Measurements from ENCODE around the gene TCF21. TPM values are rescaled to one million over a fixed set of nuclear protein-coding genes. Genes with fewer than 3 reads are reported as not detected.

Gene TCF21
- total RNA-seq, 1 experiment from 2014 or later: not detected

- Histone ChIP-seq H2AFZ (no peak overlapping the region), H3K4me2 (no peak overlapping the region), H3K79me2 (ENCODE audit: low read depth) (no peaks in the 10 kb centered on the region), H4K20me1 (ENCODE audit: insufficient read depth) (no peaks in the 10 kb centered on the region), H3K4me3 (no peak overlapping the region), H3K4me1 (replicated peaks; ENCODE audit: insufficient read depth) (no peaks in the 10 kb centered on the region), H3K27me3 (ENCODE audit: insufficient read depth, low read depth) (no peaks in the 10 kb centered on the region), H3F3A (ENCODE audit: insufficient read depth, low read depth) (no peaks in the 10 kb centered on the region; the same call in 1 of the 2 replicates), H3K36me3 (ENCODE audit: low read depth) (no peaks in the 10 kb centered on the region), H3K9me2 (ENCODE audit: insufficient read depth) (no peaks in the 10 kb centered on the region), H3K27ac (no peak overlapping the region), H3K9me3 (ENCODE audit: insufficient read depth, low read depth) (no peaks in the 10 kb centered on the region)
- BruUV-seq (replicated peaks): no TSS peak
- ChIA-PET CTCF (no interaction called here), POLR2A (ENCODE audit: unreplicated experiment) (no interaction called here)
- no peak for DNase-seq
- TF ChIP-seq CTCF (conservative IDR thresholded peaks at IDR 0.05) (no peak), EZH2 (IDR thresholded peaks at IDR 0.05; ENCODE audit: low read depth) (no peak)
- intact Hi-C loops (cut with micrococcal nuclease; ENCODE audit: unreplicated experiment): no loop called here
Measured at GRCh38 chr6:133844709-133845108, 44.2 kb upstream of the TCF21 start.

- BruUV-seq (replicated peaks): no TSS peak
- Histone ChIP-seq H2AFZ (no peak overlapping the region), H4K20me1 (ENCODE audit: insufficient read depth) (no peaks in the 10 kb centered on the region), H3K4me2 (no peak overlapping the region), H3K79me2 (ENCODE audit: low read depth) (no peaks in the 10 kb centered on the region), H3K4me1 (replicated peaks; ENCODE audit: insufficient read depth) (no peaks in the 10 kb centered on the region), H3K9me2 (ENCODE audit: insufficient read depth) (no peaks in the 10 kb centered on the region; the same call in 1 of the 2 replicates), H3K36me3 (ENCODE audit: low read depth) (no peaks in the 10 kb centered on the region), H3K9me3 (ENCODE audit: insufficient read depth, low read depth) (no peaks in the 10 kb centered on the region), H3K4me3 (no peak overlapping the region), H3K27ac (no peak overlapping the region), H3F3A (ENCODE audit: insufficient read depth, low read depth) (no peaks in the 10 kb centered on the region), H3K27me3 (ENCODE audit: insufficient read depth, low read depth) (no peaks in the 10 kb centered on the region)
- POLR2A ChIA-PET (ENCODE audit: unreplicated experiment): interaction anchor here (0.6 kb wide), 1 partner anchor 64 kb away, joined by 3 read pairs; no protein-coding TSS in a partner anchor
- CTCF ChIA-PET: no interaction called here
- no peak for DNase-seq
- TF ChIP-seq EZH2 (IDR thresholded peaks at IDR 0.05; ENCODE audit: low read depth) (no peak), CTCF (conservative IDR thresholded peaks at IDR 0.05) (no peak)
- intact Hi-C loops (cut with micrococcal nuclease; ENCODE audit: unreplicated experiment): no loop called here
Measured at GRCh38 chr6:133854041-133854363, 34.9 kb upstream of the TCF21 start.

- Histone ChIP-seq H3K36me3 (ENCODE audit: low read depth) (no peaks in the 10 kb centered on the region), H2AFZ (no peak overlapping the region), H3K4me3 (no peak overlapping the region), H3K9me3 (ENCODE audit: insufficient read depth, low read depth) (no peaks in the 10 kb centered on the region), H3K4me2 (no peak overlapping the region), H3K27ac (no peak overlapping the region), H4K20me1 (ENCODE audit: insufficient read depth) (no peaks in the 10 kb centered on the region), H3F3A (ENCODE audit: insufficient read depth, low read depth) (no peaks in the 10 kb centered on the region), H3K27me3 (ENCODE audit: insufficient read depth, low read depth) (no peaks in the 10 kb centered on the region), H3K79me2 (ENCODE audit: low read depth) (no peaks in the 10 kb centered on the region), H3K4me1 (replicated peaks; ENCODE audit: insufficient read depth) (no peaks in the 10 kb centered on the region), H3K9me2 (ENCODE audit: insufficient read depth) (no peaks in the 10 kb centered on the region; the same call in 1 of the 2 replicates)
- ChIA-PET POLR2A (ENCODE audit: unreplicated experiment) (interaction anchor here (0.6 kb wide), 1 partner anchor 64 kb away, joined by 3 read pairs; no protein-coding TSS in a partner anchor), CTCF (no interaction called here)
- BruUV-seq (replicated peaks): no TSS peak
- DNase-seq: peak in 1 of 2 experiments; percentile 25
- TF ChIP-seq CTCF (conservative IDR thresholded peaks at IDR 0.05) (no peak), EZH2 (IDR thresholded peaks at IDR 0.05; ENCODE audit: low read depth) (no peak)
- intact Hi-C loops (cut with micrococcal nuclease; ENCODE audit: unreplicated experiment): no loop called here
Measured at GRCh38 chr6:133854364-133855275, 34.3 kb upstream of the TCF21 start.
